GM19240 (cell line): ENCODE results near the gene UNC93A.

Experiments used
- DNase-seq: peaks from one replicate; pipeline ENCODE4 v3.0.0; 2011; ENCODE audit warnings: low spot score; ENCODE audit not compliant: insufficient read length

Gene UNC93A

DNA sequence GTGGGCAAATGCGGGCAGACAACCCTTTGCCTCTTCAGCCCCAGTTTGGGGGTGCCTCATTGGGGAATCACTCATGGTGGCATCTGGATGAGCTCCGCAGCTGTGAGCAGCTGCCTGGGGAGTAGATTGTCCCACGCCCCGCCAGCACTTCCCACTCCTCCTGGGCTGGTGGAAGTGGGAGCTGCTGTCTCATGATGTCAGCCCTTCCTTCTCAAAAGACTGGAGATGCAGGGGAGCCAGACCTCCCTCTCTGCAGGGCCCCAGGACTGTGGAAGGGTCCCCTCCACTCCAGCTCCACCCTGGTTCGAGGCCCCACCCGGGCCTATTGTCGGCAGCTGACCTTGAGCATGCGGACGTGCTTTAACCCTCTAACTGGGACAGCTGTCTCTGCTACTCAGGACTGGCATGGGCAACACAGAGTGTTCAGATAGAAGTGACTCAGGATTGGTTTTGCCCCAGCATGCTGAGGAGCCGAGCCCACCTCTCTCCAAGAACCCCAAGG is 2.0 kb downstream of the UNC93A start:
- DNase-seq, result no peak

DNA sequence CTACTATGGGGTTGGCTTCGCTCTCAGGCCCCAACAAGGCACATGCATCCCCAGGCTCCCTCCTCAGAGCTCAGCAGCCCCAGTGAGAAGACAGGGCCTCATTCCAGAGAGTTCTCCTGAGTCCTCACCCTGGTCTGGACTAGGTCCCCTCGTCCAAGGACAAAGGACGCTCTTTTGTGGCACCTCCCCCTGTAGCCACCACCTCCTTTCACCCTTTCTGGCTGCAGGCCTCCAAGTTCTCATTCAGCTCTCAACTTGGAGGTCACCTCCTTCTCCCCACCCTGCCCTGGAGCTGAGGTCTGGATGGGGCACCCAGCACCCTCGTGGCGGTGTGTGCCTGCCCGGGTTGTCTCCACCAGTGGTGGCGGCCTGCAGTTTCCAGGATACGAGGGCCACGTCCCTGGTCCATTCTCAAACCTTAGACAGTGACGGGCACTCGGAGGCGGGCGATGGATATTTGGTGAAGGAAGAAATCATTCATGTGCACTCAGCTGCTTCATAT is 2.5 kb downstream of the UNC93A start:
- DNase-seq, result no peak

GRCh38 chr6:167294241-167294640 is 3.1 kb downstream of the UNC93A start:
- no peak for DNase-seq

GRCh38 chr6:167294651-167295494 is 3.8 kb downstream of the UNC93A start:
- DNase-seq, result no peak

DNA sequence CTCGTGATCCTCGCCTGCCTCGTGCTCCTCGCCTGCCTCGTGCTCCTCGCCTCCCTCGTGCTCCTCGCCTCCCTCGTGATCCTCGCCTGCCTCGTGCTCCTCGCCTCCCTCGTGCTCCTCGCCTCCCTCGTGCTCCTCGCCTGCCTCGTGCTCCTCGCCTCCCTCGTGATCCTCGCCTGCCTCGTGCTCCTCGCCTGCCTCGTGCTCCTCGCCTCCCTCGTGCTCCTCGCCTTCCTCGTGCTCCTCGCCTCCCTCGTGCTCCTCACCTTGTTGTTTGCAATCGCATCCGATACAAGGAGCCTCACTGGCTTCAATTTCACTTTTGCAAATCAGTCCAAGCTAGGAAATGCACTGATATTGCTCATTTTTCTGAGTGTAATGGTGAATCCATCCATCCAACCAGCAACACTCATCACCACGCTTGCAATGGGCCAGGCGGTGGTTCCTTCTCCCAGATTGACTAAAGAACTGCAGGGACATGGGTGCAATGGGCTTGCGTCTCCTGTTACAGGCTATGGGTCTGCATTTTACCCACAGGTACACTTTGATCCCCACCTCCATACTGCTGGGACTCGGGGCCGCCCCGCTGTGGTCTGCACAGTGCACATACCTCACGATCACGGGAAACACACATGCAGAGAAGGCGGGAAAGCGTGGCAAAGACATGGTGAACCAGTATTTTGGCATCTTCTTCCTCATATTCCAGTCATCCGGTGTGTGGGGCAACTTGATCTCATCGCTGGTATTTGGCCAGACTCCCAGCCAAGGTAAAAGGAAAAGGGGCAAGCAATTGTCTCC is 4.6 kb downstream of the UNC93A start:
- no peak for DNase-seq

GRCh38 chr6:167296293-167296690 is 5.2 kb downstream of the UNC93A start:
- DNase-seq, result no peak

- DNase-seq, result no peak
Observed at GRCh38 chr6:167296902-167297301, 5.8 kb downstream of the UNC93A start.

GRCh38 chr6:167298127-167298526 is 7.0 kb downstream of the UNC93A start:
- DNase-seq, result no peak

DNA sequence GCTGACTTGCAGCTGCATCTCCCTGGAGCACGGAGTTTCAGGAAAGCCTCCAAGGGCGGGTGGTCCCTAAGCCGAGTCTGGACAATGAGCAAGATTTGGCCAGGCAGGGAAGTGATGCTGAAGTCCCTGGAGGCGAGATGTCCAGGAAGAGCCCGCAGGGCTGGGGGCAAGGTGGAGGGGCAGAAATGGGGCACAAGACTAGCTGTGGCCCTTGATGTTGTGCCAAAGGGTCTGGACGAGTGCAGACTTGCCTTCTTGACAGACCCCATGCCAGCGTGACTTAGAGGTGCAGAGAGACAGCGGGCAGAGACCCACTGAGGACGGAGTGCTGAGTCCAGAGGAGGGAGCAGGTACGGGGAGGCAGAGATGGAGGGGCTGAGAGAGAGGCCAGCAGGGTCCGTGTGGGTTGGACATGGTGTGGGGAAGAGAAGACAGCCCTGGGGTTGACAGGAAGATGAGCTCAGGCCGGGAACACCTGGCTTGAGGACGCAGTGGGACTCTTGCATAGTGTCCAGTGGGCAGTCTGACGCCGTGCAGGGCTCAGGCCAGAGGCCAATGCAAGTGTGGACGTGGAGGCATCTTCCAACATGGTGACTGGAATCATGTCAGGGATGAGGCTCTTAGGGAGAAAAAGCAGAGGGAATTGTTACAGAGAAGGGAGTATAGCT is 8.7 kb downstream of the UNC93A start:
- DNase-seq, result no peak

GRCh38 chr6:167300902-167301777 is 10.0 kb downstream of the UNC93A start:
- no peak for DNase-seq

- no peak for DNase-seq
Observed at GRCh38 chr6:167302074-167302473, 11.0 kb downstream of the UNC93A start.

- DNase-seq, result no peak
Observed at GRCh38 chr6:167302796-167303195, 11.7 kb downstream of the UNC93A start.

DNA sequence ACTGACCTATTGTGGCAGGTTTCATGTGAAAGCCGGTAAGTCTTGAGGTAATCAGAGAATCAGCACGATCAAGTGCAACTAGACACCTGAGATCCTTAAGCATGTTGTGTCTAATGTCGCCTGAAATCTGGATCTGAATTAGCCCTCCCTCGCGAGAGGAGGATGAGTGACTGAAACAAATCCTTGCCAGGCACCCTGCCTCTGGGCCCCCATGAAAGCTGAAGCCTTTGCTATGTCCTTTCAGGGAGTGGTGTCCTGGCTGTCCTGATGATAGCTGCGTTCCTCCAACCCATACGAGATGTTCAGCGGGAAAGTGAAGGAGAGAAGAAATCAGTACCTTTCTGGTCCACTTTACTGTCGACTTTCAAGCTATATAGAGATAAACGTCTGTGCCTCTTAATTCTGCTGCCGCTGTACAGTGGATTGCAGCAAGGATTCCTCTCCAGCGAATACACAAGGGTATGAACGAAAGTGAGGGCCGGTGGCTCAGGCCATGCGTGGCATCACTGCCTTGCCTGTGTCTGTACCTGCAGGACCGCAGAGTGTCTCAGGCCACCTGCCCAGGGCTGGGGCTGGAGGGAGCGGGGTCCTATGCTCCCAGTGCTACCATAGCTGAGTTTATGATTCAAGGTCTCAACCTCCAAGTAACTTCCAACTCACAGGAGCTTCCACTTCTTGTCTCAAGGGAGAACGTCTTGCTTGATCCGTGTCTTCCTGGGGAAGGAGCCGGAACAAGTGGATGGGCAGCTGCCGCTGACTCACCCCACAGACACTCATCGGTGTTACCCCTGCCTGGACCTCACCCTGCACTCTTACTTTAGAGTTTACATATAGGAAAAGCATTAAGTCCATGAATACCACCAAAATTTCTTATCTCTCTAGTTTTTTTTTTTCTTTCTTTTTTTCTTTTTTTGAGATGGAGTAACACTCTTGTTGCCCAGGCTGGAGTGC is 12.8 kb downstream of the UNC93A start:
- DNase-seq, result no peak

- no peak for DNase-seq
Observed at GRCh38 chr6:167304912-167305311, 13.8 kb downstream of the UNC93A start.

GRCh38 chr6:167305796-167306195 is 14.7 kb downstream of the UNC93A start:
- DNase-seq, result no peak

GRCh38 chr6:167306401-167306998 is 15.4 kb downstream of the UNC93A start:
- no peak for DNase-seq

- DNase-seq, result no peak
Observed at GRCh38 chr6:167307342-167307955, 16.3 kb downstream of the UNC93A start.

GRCh38 chr6:167308207-167308606 is 17.1 kb downstream of the UNC93A start:
- DNase-seq, result no peak
